Natural killer cell (primary cell): ENCODE data around the gene RTN4R. TPM values are rescaled to one million over a fixed set of nuclear protein-coding genes. Genes with fewer than 3 reads are reported as not detected.

Source experiments
- ATAC-seq, 3 donors: fragments of 150-1000 bp in 2 of 3; fragments of 200-7000 bp in 1 of 3; cut with Tn5 transposase; 1 replicate in 1 of 3; 2 replicates in 2 of 3; pipeline ENCODE4 v1.10.0; 2021; ENCODE audit warnings: mild to moderate bottlenecking in 2 of 3, moderate library complexity in 2 of 3
- DNase-seq, 2 donors: peaks; one replicate each; pipeline versions ENCODE4 v3.0.0 to v3.0.0-alpha.2; 2013 to 2021; ENCODE audit warnings: mixed read lengths in 1 of 2
- H3K27ac ChIP-seq: one replicate; pipeline ENCODE4 v1.5.1; 2013; ENCODE audit warnings: mild to moderate bottlenecking, low read length
- H3K27me3 ChIP-seq: one replicate; pipeline ENCODE4 v1.6.1; 2013; ENCODE audit warnings: low read length; ENCODE audit not compliant: control insufficient read depth, insufficient read depth
- H3K36me3 ChIP-seq: one replicate; pipeline ENCODE4 v1.6.1; 2013; ENCODE audit warnings: low read length; ENCODE audit not compliant: control insufficient read depth, insufficient read depth
- H3K4me1 ChIP-seq: one replicate; pipeline ENCODE4 v1.6.1; 2013; ENCODE audit warnings: low read length; ENCODE audit not compliant: control insufficient read depth, insufficient read depth
- H3K4me3 ChIP-seq: one replicate; pipeline ENCODE4 v1.5.1; 2013; ENCODE audit warnings: low read length
- H3K9me3 ChIP-seq: one replicate; pipeline ENCODE4 v1.6.1; 2013; ENCODE audit warnings: low read length; ENCODE audit not compliant: control insufficient read depth, insufficient read depth
- H3K27ac Mint-ChIP-seq, 2 donors: one replicate each; pipeline ENCODE4 v1.8.0; 2022; ENCODE audit warnings: mild to moderate bottlenecking in 2 of 2, mixed read lengths in 2 of 2, moderate library complexity in 1 of 2
- H3K27me3 Mint-ChIP-seq, 2 donors: one replicate each; pipeline ENCODE4 v1.8.0; 2022; ENCODE audit warnings: low read depth in 2 of 2, mixed read lengths in 2 of 2
- H3K36me3 Mint-ChIP-seq: one replicate; pipeline ENCODE4 v1.8.0; 2022; ENCODE audit warnings: mixed read lengths
- H3K4me1 Mint-ChIP-seq, 2 donors: one replicate each; pipeline ENCODE4 v1.8.0; 2022; ENCODE audit warnings: mixed read lengths in 2 of 2
- H3K4me3 Mint-ChIP-seq: one replicate; pipeline ENCODE4 v1.8.0; 2022; ENCODE audit warnings: mild to moderate bottlenecking, moderate library complexity, mixed read lengths
- H3K9me3 Mint-ChIP-seq, 2 donors: one replicate each; pipeline ENCODE4 v1.8.0; 2022; ENCODE audit warnings: mixed read lengths in 2 of 2
- CTCF ChIP-seq: fragments of 200-600 bp; IDR thresholded peaks from one replicate; pipeline ENCODE4 v1.8.0; 2022; ENCODE audit warnings: antibody characterized with exemption
- WGBS: methylation state at CpG from one replicate; pipeline ENCODE4 v1.1.7; 2013; ENCODE audit warnings: missing lambda C conversion rate; ENCODE audit not compliant: insufficient coverage; 5-methylcytosine and 5-hydroxymethylcytosine counted together
- intact Hi-C: fragments of 100-400 bp; cut with micrococcal nuclease; formaldehyde crosslinking; loops from one replicate; pipeline ENCODE4 v1.14.2; 2022
- total RNA-seq, 4 donors: library from RNA; stranded (reverse); fragments of 120-200 nt in 1 of 4; gene quantifications; one replicate each; pipeline versions ENCODE4 v1.2.3 to v1.2.4, GENCODE V29; 2013 to 2022

The RTN4R gene
- total RNA-seq, 3 donors from 2014 or later (not counting 1 experiment from before 2014, with no cell fraction given) = 1.2 to 2.9 (median 1.6) TPM

GRCh38 chr22:20218326-20218872 lies 49.7 kb downstream of the RTN4R start:
- no peaks in the 10 kb centered on the region for H3K36me3 Mint-ChIP-seq
- no peak for ATAC-seq
- no peak overlapping the region for H3K4me3 ChIP-seq
- no peaks in the 10 kb centered on the region for H3K27me3 ChIP-seq
- no peak overlapping the region for H3K27ac ChIP-seq
- 85% methylated on average over 12 of the region's 14 CpGs for WGBS
- no peak for DNase-seq
- no peak for TF ChIP-seq CTCF
- H3K36me3 ChIP-seq = no peaks in the 10 kb centered on the region
- H3K9me3 ChIP-seq = no peaks in the 10 kb centered on the region
- H3K4me3 Mint-ChIP-seq = no peak overlapping the region
- peaks cover 22% of the 10 kb centered on the region for H3K4me1 ChIP-seq
- no peak overlapping the region for H3K27ac Mint-ChIP-seq
- H3K4me1 Mint-ChIP-seq = peaks cover 4 to 18% of the 10 kb centered on the region in 2 donors
- intact Hi-C loops = loop anchor here (10.0 kb wide), 1 partner anchor 54 kb away; no protein-coding TSS in a partner anchor
- H3K27me3 Mint-ChIP-seq = no peaks in the 10 kb centered on the region
- no peaks in the 10 kb centered on the region for H3K9me3 Mint-ChIP-seq

- no peak for DNase-seq
- H3K9me3 Mint-ChIP-seq = no peaks in the 10 kb centered on the region
- no peak overlapping the region for H3K4me3 ChIP-seq
- no peaks in the 10 kb centered on the region for H3K27me3 ChIP-seq
- H3K27me3 Mint-ChIP-seq = no peaks in the 10 kb centered on the region
- no peaks in the 10 kb centered on the region for H3K9me3 ChIP-seq
- H3K27ac Mint-ChIP-seq = no peak overlapping the region
- no peak for ATAC-seq
- H3K4me3 Mint-ChIP-seq = no peak overlapping the region
- no peaks in the 10 kb centered on the region for H3K36me3 ChIP-seq
- peaks cover 30% of the 10 kb centered on the region for H3K4me1 ChIP-seq
- TF ChIP-seq CTCF = no peak
- WGBS = 75% methylated on average over 4 of the region's 4 CpGs
- intact Hi-C loops = loop anchor here (10.0 kb wide), 1 partner anchor 53 kb away; no protein-coding TSS in a partner anchor
- peaks cover 12 to 27% of the 10 kb centered on the region in 2 donors for H3K4me1 Mint-ChIP-seq
- H3K36me3 Mint-ChIP-seq = no peaks in the 10 kb centered on the region
- H3K27ac ChIP-seq = no peak overlapping the region
Measured at GRCh38 chr22:20217563-20217962, 50.6 kb downstream of the RTN4R start.

GRCh38 chr22:20216863-20217499 lies 51.1 kb downstream of the RTN4R start:
- H3K36me3 Mint-ChIP-seq = no peaks in the 10 kb centered on the region
- Histone ChIP-seq H3K27ac (no peak overlapping the region), H3K27me3 (no peaks in the 10 kb centered on the region), H3K4me1 (peaks cover 36% of the 10 kb centered on the region), H3K4me3 (no peak overlapping the region), H3K9me3 (no peaks in the 10 kb centered on the region), H3K36me3 (no peaks in the 10 kb centered on the region)
- H3K27ac Mint-ChIP-seq = no peak overlapping the region
- ATAC-seq (no peak), DNase-seq (no peak)
- WGBS = 90% methylated on average over 11 of the region's 12 CpGs
- no peak overlapping the region for H3K4me3 Mint-ChIP-seq
- no peak for TF ChIP-seq CTCF
- H3K4me1 Mint-ChIP-seq = peaks cover 16 to 32% of the 10 kb centered on the region in 2 donors
- H3K27me3 Mint-ChIP-seq = no peaks in the 10 kb centered on the region
- H3K9me3 Mint-ChIP-seq = no peaks in the 10 kb centered on the region
- intact Hi-C loops = loop anchor here (10.0 kb wide), 1 partner anchor 52 kb away; no protein-coding TSS in a partner anchor
